ENCODE results near the gene CCN5. TPM values are rescaled to one million over a fixed set of nuclear protein-coding genes. Genes with fewer than 3 reads are reported as not detected.

CCN5 gene
- total and polyA plus RNA-seq, 2 of the 8 experiments (the other 6 are each of a cell fraction or from before 2014, with no cell fraction given) = not detected

- ChIA-PET CTCF (ENCODE audit: partially characterized antibody) (interaction anchor here (0.6 to 15.1 kb wide), 11 partner anchors 8 to 167 kb away, joined by 3 to 256 read pairs (median 3); no protein-coding TSS in a partner anchor), POLR2A (ENCODE audit: partially characterized antibody) (interaction anchor here (0.5 kb wide), 1 partner anchor 86 kb away, joined by 5 read pairs; no protein-coding TSS in a partner anchor)
- no peaks in the 10 kb centered on the region for H3K36me3 ChIP-seq (ENCODE audit: control insufficient read depth in 2 of 4, insufficient read depth in 4 of 4, low read length in 3 of 4)
- H3K9ac ChIP-seq (replicated peaks in 1 of 4; ENCODE audit: extremely low read depth in 1 of 4, low read depth in 3 of 4, low read length in 3 of 4) = no peak overlapping the region
- H4K8ac ChIP-seq (ENCODE audit: extremely low read depth, insufficient read depth, low read length) = no peak overlapping the region
- H3K23ac ChIP-seq (ENCODE audit: insufficient read length) = no peak overlapping the region
- H2BK20ac ChIP-seq (ENCODE audit: low read length) = no peak overlapping the region
- no peak overlapping the region for H3K14ac ChIP-seq (ENCODE audit: insufficient read length)
- H2BK5ac ChIP-seq (ENCODE audit: low read depth, low read length) = no peak overlapping the region
- no peaks in the 10 kb centered on the region for H4K20me1 ChIP-seq (replicated peaks in 1 of 2; ENCODE audit: control insufficient read depth in 1 of 2, insufficient read depth in 2 of 2, low read length in 2 of 2)
- no peak overlapping the region for H2AK5ac ChIP-seq (ENCODE audit: low read depth, low read length)
- DNase-seq (ENCODE audit: low read depth in 1 of 2, low spot score in 2 of 2) (no peak), FAIRE-seq (no peak)
- no peak overlapping the region for H2BK12ac ChIP-seq (ENCODE audit: low read depth, low read length)
- no peaks in the 10 kb centered on the region for H3K9me3 ChIP-seq (ENCODE audit: insufficient read depth in 2 of 2, low read depth in 1 of 2, low read length in 1 of 2)
- 74% methylated on average over 14 of the region's 14 CpGs; no CpG with 5 or more reads in 1 of the 2 experiments for WGBS, 2 experiments (ENCODE audit: extremely low coverage in 1 of 2, insufficient coverage in 1 of 2, insufficient read length in 1 of 2, insufficient replicate concordance in 2 of 2, low coverage in 1 of 2, low lambda C conversion rate in 2 of 2, missing lambda C conversion rate in 1 of 2)
- no peak overlapping the region for H3K4ac ChIP-seq (replicated peaks; ENCODE audit: insufficient read length, low read depth, low read length)
- no peak overlapping the region for H4K5ac ChIP-seq (ENCODE audit: insufficient read length, low read depth, low read length)
- H3K27me3 ChIP-seq (replicated peaks in 1 of 4; ENCODE audit: control insufficient read depth in 3 of 4, extremely low read depth in 1 of 4, insufficient read depth in 3 of 4, low read length in 3 of 4) = peaks cover 2 to 40% (median 26%) of the 10 kb centered on the region in 4 experiments
- no peak overlapping the region for H2AFZ ChIP-seq (ENCODE audit: low read length)
- no peak overlapping the region for H3K4me2 ChIP-seq (ENCODE audit: insufficient read depth in 1 of 2, low read depth in 2 of 2, low read length in 2 of 2)
- H2BK120ac ChIP-seq (replicated peaks; ENCODE audit: low read depth, low read length) = no peak overlapping the region
- H2BK15ac ChIP-seq (ENCODE audit: low read length) = no peak overlapping the region
- no peak overlapping the region for H3K18ac ChIP-seq (ENCODE audit: extremely low read depth, low read length)
- H3K79me1 ChIP-seq (ENCODE audit: low read depth, low read length) = no peaks in the 10 kb centered on the region
- no peak for TF ChIP-seq CTBP2 (IDR thresholded peaks at IDR 0.05; ENCODE audit: borderline replicate concordance, insufficient read depth, insufficient read length, low read length)
- TF ChIP-seq POLR2A (IDR thresholded peaks at IDR 0.05; ENCODE audit: control extremely low read depth in 1 of 2, low read depth in 2 of 2, low read length in 2 of 2) = no peak
- TF ChIP-seq MAX (IDR thresholded peaks at IDR 0.05) = no peak
- no peak for TF ChIP-seq KDM1A (IDR thresholded peaks at IDR 0.05; ENCODE audit: borderline replicate concordance, low read length)
- TF ChIP-seq RXRA (IDR thresholded peaks at IDR 0.05; ENCODE audit: insufficient read depth, low read depth, low read length) = no peak
- TF ChIP-seq, protein P1, sequence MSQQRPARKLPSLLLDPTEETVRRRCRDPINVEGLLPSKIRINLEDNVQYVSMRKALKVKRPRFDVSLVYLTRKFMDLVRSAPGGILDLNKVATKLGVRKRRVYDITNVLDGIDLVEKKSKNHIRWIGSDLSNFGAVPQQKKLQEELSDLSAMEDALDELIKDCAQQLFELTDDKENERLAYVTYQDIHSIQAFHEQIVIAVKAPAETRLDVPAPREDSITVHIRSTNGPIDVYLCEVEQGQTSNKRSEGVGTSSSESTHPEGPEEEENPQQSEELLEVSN (IDR thresholded peaks at IDR 0.05) = no peak
- TF ChIP-seq ASH2L (IDR thresholded peaks at IDR 0.05; ENCODE audit: low read length) = no peak
- no peak for TF ChIP-seq POLR2AphosphoS5 (IDR thresholded peaks at IDR 0.05; ENCODE audit: low read depth, low read length)
- TF ChIP-seq USF2 (IDR thresholded peaks at IDR 0.05; ENCODE audit: low read length) = no peak
- TF ChIP-seq EZH2 (IDR thresholded peaks at IDR 0.05; ENCODE audit: low read depth, low read length, severe bottlenecking) = no peak
- no peaks in the 10 kb centered on the region for H3K79me2 ChIP-seq (ENCODE audit: control insufficient read depth in 1 of 2, insufficient read depth in 2 of 2, low read length in 2 of 2)
- H3K27ac ChIP-seq (ENCODE audit: low read depth, low read length) = no peak overlapping the region
- peaks cover 0 to 7% (median 3%) of the 10 kb centered on the region in 4 experiments; a peak in 4 of 7 replicates for H3K4me1 ChIP-seq (replicated peaks in 1 of 4; ENCODE audit: control insufficient read depth in 3 of 4, insufficient read depth in 4 of 4, low read length in 3 of 4)
- no peak overlapping the region for H4K91ac ChIP-seq (replicated peaks; ENCODE audit: insufficient read length, low read length)
- no peak overlapping the region for H3K4me3 ChIP-seq (ENCODE audit: extremely low read depth in 1 of 4, insufficient read depth in 2 of 4, low read depth in 3 of 4, low read length in 4 of 4)
- peaks cover 11% of the 10 kb centered on the region; the same call in 1 of the 2 replicates for H3K23me2 ChIP-seq (ENCODE audit: low read depth, low read length)
- no peak overlapping the region for H3K56ac ChIP-seq (replicated peaks; ENCODE audit: insufficient read length, low read depth, low read length)
Measured at GRCh38 chr20:44742304-44743079, 27.3 kb downstream of the CCN5 start.

All from H1 (cell line).